Mesenchymal stem cell (in vitro differentiated cells and primary cell): Measurements from ENCODE around the gene ARSH. TPM values are rescaled to one million over a fixed set of nuclear protein-coding genes. Genes with fewer than 3 reads are reported as not detected.

Experiments used
- DNase-seq: peaks from one replicate; pipeline ENCODE4 v3.0.0-alpha.2; 2013
- H2AFZ ChIP-seq: one replicate; pipeline ENCODE4 v1.6.1; 2013; ENCODE audit warnings: low read depth, mild to moderate bottlenecking, control low read depth, inconsistent platforms, low read length, moderate library complexity
- H2AK5ac ChIP-seq: 2 replicates; pipeline ENCODE4 v1.6.1; 2013; ENCODE audit warnings: low read length, moderate library complexity, mild to moderate bottlenecking, inconsistent platforms; ENCODE audit not compliant: severe bottlenecking
- H2BK120ac ChIP-seq: one replicate; pipeline ENCODE4 v1.6.1; 2013; ENCODE audit warnings: low read depth, mild to moderate bottlenecking, inconsistent platforms, low read length, moderate library complexity
- H2BK12ac ChIP-seq, 2 experiments: one replicate each; pipeline ENCODE4 v1.6.1; 2013; ENCODE audit warnings: inconsistent platforms in 2 of 2, low read length in 2 of 2, mild to moderate bottlenecking in 2 of 2, moderate library complexity in 2 of 2, control low read depth in 1 of 2
- H2BK15ac ChIP-seq: one replicate; pipeline ENCODE4 v1.6.1; 2013; ENCODE audit warnings: mild to moderate bottlenecking, low read depth, inconsistent platforms; ENCODE audit not compliant: poor library complexity, severe bottlenecking
- H2BK5ac ChIP-seq: 2 replicates; pipeline ENCODE4 v1.6.1; 2013; ENCODE audit warnings: low read depth, mild to moderate bottlenecking, low read length, control low read depth, inconsistent platforms; ENCODE audit not compliant: poor library complexity, severe bottlenecking
- H3K14ac ChIP-seq, 2 experiments: one replicate each; pipeline ENCODE4 v1.6.1; 2013; ENCODE audit warnings: inconsistent platforms in 2 of 2, low read length in 2 of 2, control low read depth in 1 of 2, mild to moderate bottlenecking in 1 of 2, moderate library complexity in 1 of 2
- H3K18ac ChIP-seq, 2 experiments: one replicate each; pipeline ENCODE4 v1.6.1; 2013; ENCODE audit warnings: inconsistent platforms in 2 of 2, low read length in 2 of 2, control low read depth in 1 of 2, low read depth in 1 of 2, mild to moderate bottlenecking in 1 of 2
- H3K23ac ChIP-seq, 2 experiments: one replicate each; pipeline ENCODE4 v1.6.1; 2013; ENCODE audit warnings: inconsistent platforms in 2 of 2, low read length in 2 of 2, mild to moderate bottlenecking in 2 of 2, moderate library complexity in 2 of 2, control low read depth in 1 of 2
- H3K27ac ChIP-seq: 2 replicates; pipeline ENCODE4 v1.5.1; 2013; ENCODE audit warnings: mild to moderate bottlenecking, moderate library complexity, low read length, control low read depth, inconsistent platforms; ENCODE audit not compliant: poor library complexity, severe bottlenecking
- H3K27me3 ChIP-seq, 2 experiments: 2 replicates each; pipeline versions ENCODE4 v1.6.1 to v1.7.0; 2013; ENCODE audit warnings: low read length in 2 of 2, mild to moderate bottlenecking in 2 of 2, moderate library complexity in 2 of 2, control low read depth in 1 of 2, inconsistent platforms in 1 of 2; ENCODE audit not compliant: control insufficient read depth in 1 of 2, insufficient read depth in 1 of 2
- H3K36me3 ChIP-seq, 2 experiments: 2 replicates each; pipeline versions ENCODE4 v1.6.1 to v1.7.0; 2013; ENCODE audit warnings: low read length in 2 of 2, control low read depth in 1 of 2, inconsistent platforms in 1 of 2, low read depth in 1 of 2, mild to moderate bottlenecking in 1 of 2; ENCODE audit not compliant: insufficient read depth in 2 of 2, control insufficient read depth in 1 of 2
- H3K4ac ChIP-seq, 2 experiments: one replicate each; pipeline ENCODE4 v1.6.1; 2013; ENCODE audit warnings: inconsistent platforms in 2 of 2, low read length in 2 of 2, mild to moderate bottlenecking in 2 of 2, moderate library complexity in 2 of 2, control low read depth in 1 of 2, low read depth in 1 of 2
- H3K4me1 ChIP-seq: 2 replicates; pipeline ENCODE4 v1.6.1; 2013; ENCODE audit warnings: low read depth, low read length, control low read depth; ENCODE audit not compliant: control insufficient read depth, insufficient read depth
- H3K4me2 ChIP-seq: 2 replicates; pipeline ENCODE4 v1.6.1; 2013; ENCODE audit warnings: low read length, mild to moderate bottlenecking, inconsistent platforms; ENCODE audit not compliant: poor library complexity, severe bottlenecking
- H3K4me3 ChIP-seq, 2 experiments: 2 replicates each; pipeline versions ENCODE4 v1.5.1 to v1.7.0; 2013; ENCODE audit warnings: low read length in 2 of 2, mild to moderate bottlenecking in 2 of 2, control low read depth in 1 of 2, low read depth in 1 of 2; ENCODE audit not compliant: insufficient read depth in 1 of 2
- H3K79me1 ChIP-seq: replicated peaks from 2 replicates; pipeline ENCODE4 v1.6.1; 2013; ENCODE audit warnings: mild to moderate bottlenecking, control low read depth, low read length, inconsistent platforms; ENCODE audit not compliant: poor library complexity, severe bottlenecking
- H3K9ac ChIP-seq: 2 replicates; pipeline ENCODE4 v1.7.0; 2013; ENCODE audit warnings: mild to moderate bottlenecking, low read length, moderate library complexity
- H3K9me3 ChIP-seq: 2 replicates; pipeline ENCODE4 v1.7.0; 2013; ENCODE audit warnings: mild to moderate bottlenecking, low read length; ENCODE audit not compliant: control insufficient read depth
- H4K8ac ChIP-seq: one replicate; pipeline ENCODE4 v1.6.1; 2013; ENCODE audit warnings: inconsistent platforms, mild to moderate bottlenecking, low read length, moderate library complexity
- H4K91ac ChIP-seq: one replicate; pipeline ENCODE4 v1.6.1; 2013; ENCODE audit warnings: mild to moderate bottlenecking, low read length, inconsistent platforms
- WGBS: methylation state at CpG from one replicate; pipeline ENCODE4 v1.1.7; 2013; ENCODE audit warnings: mixed read lengths; 5-methylcytosine and 5-hydroxymethylcytosine counted together
- polyA plus RNA-seq, 2 experiments: library from polyadenylated mRNA; stranded (reverse); fragments of 200-250 nt; gene quantifications; one replicate each; pipeline ENCODE4 v1.2.3, GENCODE V29; 2013

The ARSH gene
- not detected for polyA plus RNA-seq (2013, experiment 1 of 2)
- not detected for polyA plus RNA-seq (2013, experiment 2 of 2)

- no peak within 1 kb of the TSS for H2BK15ac ChIP-seq
- H3K23ac ChIP-seq = no peak within 1 kb of the TSS
- H4K91ac ChIP-seq = no peak within 1 kb of the TSS
- no peak within 1 kb of the TSS for H3K4me2 ChIP-seq
- no peak within 1 kb of the TSS for H3K9ac ChIP-seq
- H2BK120ac ChIP-seq = no peak within 1 kb of the TSS
- H3K27me3 ChIP-seq = no peaks in the 10 kb centered on the region
- no peak for DNase-seq
- 38% methylated on average over 5 of the region's 6 CpGs for WGBS
- H2BK12ac ChIP-seq = no peak within 1 kb of the TSS
- H4K8ac ChIP-seq = no peak within 1 kb of the TSS
- no peaks in the 10 kb centered on the region for H3K4me1 ChIP-seq
- no peak within 1 kb of the TSS for H2AK5ac ChIP-seq
- no peak within 1 kb of the TSS for H3K4me3 ChIP-seq
- H3K9me3 ChIP-seq = peaks cover 8% of the 10 kb centered on the region
- no peak within 1 kb of the TSS for H3K27ac ChIP-seq
- H3K4ac ChIP-seq = no peak within 1 kb of the TSS
- no peaks in the 10 kb centered on the region for H3K79me1 ChIP-seq
- H2AFZ ChIP-seq = no peak within 1 kb of the TSS
- no peak within 1 kb of the TSS for H2BK5ac ChIP-seq
- no peak within 1 kb of the TSS for H3K18ac ChIP-seq
- H3K14ac ChIP-seq = no peak within 1 kb of the TSS
- no peaks in the 10 kb centered on the region for H3K36me3 ChIP-seq
Observed at GRCh38 chrX:3006495-3006894, at the start of gene ARSH. TSS of gene ARSH (plus strand) at chrX:3006546. CDS start at chrX:3006613, 67 bp downstream.

GRCh38 chrX:2958199-2958598 is 48.1 kb upstream of the ARSH start:
- H3K9ac ChIP-seq = no peak overlapping the region
- H3K14ac ChIP-seq = no peak overlapping the region
- peaks cover 7% of the 10 kb centered on the region for H3K79me1 ChIP-seq
- H3K23ac ChIP-seq = no peak overlapping the region
- peaks cover 6% of the 10 kb centered on the region for H3K4me1 ChIP-seq
- H2BK15ac ChIP-seq = no peak overlapping the region
- peaks cover 0 to 28% of the 10 kb centered on the region in 2 experiments for H3K36me3 ChIP-seq
- no peak overlapping the region for H3K18ac ChIP-seq
- whole genome bisulfite sequencing = 97% methylated on average over 7 of the region's 9 CpGs
- no peak overlapping the region for H2AFZ ChIP-seq
- H3K4me3 ChIP-seq = no peak overlapping the region
- H3K27me3 ChIP-seq = peaks cover 0 to 22% of the 10 kb centered on the region in 2 experiments
- no peak overlapping the region for H4K91ac ChIP-seq
- no peak overlapping the region for H2BK12ac ChIP-seq
- no peaks in the 10 kb centered on the region for H3K9me3 ChIP-seq
- no peak overlapping the region for H4K8ac ChIP-seq
- no peak overlapping the region for H3K27ac ChIP-seq
- H3K4ac ChIP-seq = no peak overlapping the region
- H2BK120ac ChIP-seq = no peak overlapping the region
- no peak for DNase-seq
- no peak overlapping the region for H2AK5ac ChIP-seq
- H3K4me2 ChIP-seq = no peak overlapping the region
- H2BK5ac ChIP-seq = no peak overlapping the region

- no peak overlapping the region for H3K4ac ChIP-seq
- no peak overlapping the region for H2BK15ac ChIP-seq
- no peak overlapping the region for H3K23ac ChIP-seq
- 88% methylated on average over 12 of the region's 14 CpGs for WGBS
- no peak overlapping the region for H3K14ac ChIP-seq
- peaks cover 9% of the 10 kb centered on the region for H3K4me1 ChIP-seq
- no peak overlapping the region for H3K4me3 ChIP-seq
- H4K8ac ChIP-seq = no peak overlapping the region
- H2BK5ac ChIP-seq = no peak overlapping the region
- no peak overlapping the region for H2BK120ac ChIP-seq
- H3K9ac ChIP-seq = no peak overlapping the region
- no peak overlapping the region for H3K18ac ChIP-seq
- peaks cover 7% of the 10 kb centered on the region for H3K79me1 ChIP-seq
- no peak overlapping the region for H2AK5ac ChIP-seq
- no peak overlapping the region for H4K91ac ChIP-seq
- peaks cover 0 to 22% of the 10 kb centered on the region in 2 experiments for H3K27me3 ChIP-seq
- H3K27ac ChIP-seq = no peak overlapping the region
- DNase-seq = no peak
- no peaks in the 10 kb centered on the region for H3K9me3 ChIP-seq
- no peak overlapping the region for H3K4me2 ChIP-seq
- H2BK12ac ChIP-seq = no peak overlapping the region
- H2AFZ ChIP-seq = no peak overlapping the region
- H3K36me3 ChIP-seq = peaks cover 0 to 18% of the 10 kb centered on the region in 2 experiments
Observed at GRCh38 chrX:2960861-2961515, 45.4 kb upstream of the ARSH start.

- Histone ChIP-seq H3K14ac (peak overlapping the region in 1 of 2 experiments; percentile 28), H2BK5ac (no peak overlapping the region), H3K27ac (no peak overlapping the region), H3K4me2 (no peak overlapping the region), H2BK120ac (no peak overlapping the region), H2AK5ac (no peak overlapping the region), H3K9ac (no peak overlapping the region), H3K79me1 (peaks cover 7% of the 10 kb centered on the region), H3K4me3 (no peak overlapping the region), H2AFZ (no peak overlapping the region), H2BK12ac (no peak overlapping the region), H2BK15ac (peak overlapping the region; percentile 28), H3K23ac (no peak overlapping the region), H3K36me3 (peaks cover 0 to 15% of the 10 kb centered on the region in 2 experiments), H4K91ac (no peak overlapping the region), H3K9me3 (no peaks in the 10 kb centered on the region), H3K4me1 (peaks cover 9% of the 10 kb centered on the region), H4K8ac (no peak overlapping the region), H3K27me3 (peaks cover 0 to 22% of the 10 kb centered on the region in 2 experiments), H3K18ac (peak overlapping the region in 1 of 2 experiments; percentile 21), H3K4ac (no peak overlapping the region)
- DNase-seq = no peak
- WGBS = 90% methylated on average over 11 of the region's 11 CpGs
Observed at GRCh38 chrX:2962381-2962780, 44.0 kb upstream of the ARSH start.
